ENCODE data around the gene NUP42.

Gene NUP42

GRCh38 chr7:23234569-23235296 is 52.9 kb downstream of the NUP42 start:
- no peak for DNase-seq (ENCODE audit: low spot score)

- DNase-seq (ENCODE audit: low spot score), result no peak
These were observed 54.0 kb downstream of the NUP42 start for GRCh38 chr7:23235813-23236221.

GRCh38 chr7:23237000-23237399 is 55.2 kb downstream of the NUP42 start:
- no peak for DNase-seq (ENCODE audit: low spot score)

- DNase-seq (ENCODE audit: low spot score), result no peak
These were observed 57.3 kb downstream of the NUP42 start for GRCh38 chr7:23238983-23239652.

GRCh38 chr7:23239698-23240097 is 57.9 kb downstream of the NUP42 start:
- no peak for DNase-seq (ENCODE audit: low spot score)

GRCh38 chr7:23242321-23242720 is 60.5 kb downstream of the NUP42 start:
- DNase-seq (ENCODE audit: low spot score), result no peak

- DNase-seq (ENCODE audit: low spot score), result no peak
These were observed 61.1 kb downstream of the NUP42 start for GRCh38 chr7:23242935-23243334.

GRCh38 chr7:23246555-23246954 is 64.7 kb downstream of the NUP42 start, which contains the start of gene GPNMB:
Gene GPNMB, plus strand, starts transcription at chr7:23246775. Its CDS starts 83 bp downstream, at chr7:23246858.
- DNase-seq (ENCODE audit: low spot score), result no peak

- DNase-seq (ENCODE audit: low spot score), result no peak
These were observed 65.3 kb downstream of the NUP42 start for GRCh38 chr7:23247046-23247602.

GRCh38 chr7:23247603-23248335 is 65.9 kb downstream of the NUP42 start:
- no peak for DNase-seq (ENCODE audit: low spot score)

GRCh38 chr7:23249486-23249885 is 67.6 kb downstream of the NUP42 start:
- no peak for DNase-seq (ENCODE audit: low spot score)
